Rectal smooth muscle tissue (tissue), 1 donor: ENCODE results near the gene FPR2.
"Not testable (repeated sequence)": the region's sequence is repeated elsewhere in the genome, so short reads cannot be mapped to it uniquely, and the experiment has no call there.

Source experiments
- H3K27ac ChIP-seq: one replicate; pipeline ENCODE4 v1.7.0; 2013; ENCODE audit warnings: low read depth, low read length, inconsistent platforms
- H3K27me3 ChIP-seq: one replicate; pipeline ENCODE4 v1.7.0; 2013; ENCODE audit warnings: low read length; ENCODE audit not compliant: control insufficient read depth, insufficient read depth
- H3K36me3 ChIP-seq: one replicate; pipeline ENCODE4 v1.7.0; 2013; ENCODE audit warnings: low read length; ENCODE audit not compliant: control insufficient read depth, insufficient read depth
- H3K4me1 ChIP-seq: one replicate; pipeline ENCODE4 v1.7.0; 2013; ENCODE audit warnings: low read length; ENCODE audit not compliant: control insufficient read depth, insufficient read depth
- H3K4me3 ChIP-seq: one replicate; pipeline ENCODE4 v1.7.0; 2013; ENCODE audit warnings: low read length
- H3K9ac ChIP-seq: one replicate; pipeline ENCODE4 v1.7.0; 2013; ENCODE audit warnings: low read length

FPR2 gene

GRCh38 chr19:51804789-51805188, 43.8 kb downstream of the FPR2 start:
- not testable (repeated sequence) for H3K27me3 ChIP-seq, H3K4me3 ChIP-seq, H3K27ac ChIP-seq, H3K9ac ChIP-seq, H3K36me3 ChIP-seq, H3K4me1 ChIP-seq

- not testable (repeated sequence) for H3K36me3 ChIP-seq, H3K9ac ChIP-seq, H3K27ac ChIP-seq, H3K27me3 ChIP-seq, H3K4me3 ChIP-seq, H3K4me1 ChIP-seq
These were observed 44.4 kb downstream of the FPR2 start for GRCh38 chr19:51805396-51805795.

- H3K4me1 ChIP-seq, H3K27me3 ChIP-seq, H3K4me3 ChIP-seq, H3K9ac ChIP-seq, H3K27ac ChIP-seq, H3K36me3 ChIP-seq: not testable (repeated sequence)
These were observed 45.6 kb downstream of the FPR2 start for GRCh38 chr19:51806571-51806970.

- H3K4me1 ChIP-seq, result no peaks in the 10 kb centered on the region
These were observed 46.2 kb downstream of the FPR2 start for GRCh38 chr19:51807111-51807701.

GRCh38 chr19:51807925-51808324, 46.9 kb downstream of the FPR2 start:
- H3K27ac ChIP-seq, result no peak overlapping the region
- no peak overlapping the region for H3K9ac ChIP-seq
- H3K4me3 ChIP-seq, result no peak overlapping the region
- no peaks in the 10 kb centered on the region for H3K27me3 ChIP-seq
- H3K36me3 ChIP-seq, result no peaks in the 10 kb centered on the region
- no peaks in the 10 kb centered on the region for H3K4me1 ChIP-seq

More at GRCh38 chr19:51807111-51807701, 46.2 kb downstream of the FPR2 start:
- no peak overlapping the region for H3K27ac ChIP-seq
- no peaks in the 10 kb centered on the region for H3K27me3 ChIP-seq
- H3K9ac ChIP-seq, result no peak overlapping the region
- H3K36me3 ChIP-seq, result no peaks in the 10 kb centered on the region
- no peak overlapping the region for H3K4me3 ChIP-seq

GRCh38 chr19:51808333-51808986, 47.5 kb downstream of the FPR2 start:
- no peak overlapping the region for H3K9ac ChIP-seq
- H3K27me3 ChIP-seq, result no peaks in the 10 kb centered on the region
- H3K36me3 ChIP-seq, result no peaks in the 10 kb centered on the region
- no peak overlapping the region for H3K27ac ChIP-seq
- H3K4me3 ChIP-seq, result no peak overlapping the region
- no peaks in the 10 kb centered on the region for H3K4me1 ChIP-seq

- Histone ChIP-seq H3K4me3 (no peak overlapping the region), H3K27me3 (no peaks in the 10 kb centered on the region), H3K9ac (no peak overlapping the region), H3K27ac (no peak overlapping the region), H3K36me3 (no peaks in the 10 kb centered on the region), H3K4me1 (no peaks in the 10 kb centered on the region)
These were observed 48.8 kb downstream of the FPR2 start for GRCh38 chr19:51809787-51810186.

GRCh38 chr19:51810223-51810622, 49.2 kb downstream of the FPR2 start:
- no peak overlapping the region for H3K27ac ChIP-seq

GRCh38 chr19:51811344-51811743, 50.4 kb downstream of the FPR2 start:
- no peak overlapping the region for H3K27ac ChIP-seq
- H3K9ac ChIP-seq, result no peak overlapping the region
- H3K4me1 ChIP-seq, result no peaks in the 10 kb centered on the region
- H3K4me3 ChIP-seq, result no peak overlapping the region
- H3K36me3 ChIP-seq, result no peaks in the 10 kb centered on the region
- no peaks in the 10 kb centered on the region for H3K27me3 ChIP-seq

More at GRCh38 chr19:51810223-51810622, 49.2 kb downstream of the FPR2 start:
- Histone ChIP-seq H3K36me3 (no peaks in the 10 kb centered on the region), H3K9ac (no peak overlapping the region), H3K4me1 (no peaks in the 10 kb centered on the region), H3K27me3 (no peaks in the 10 kb centered on the region), H3K4me3 (no peak overlapping the region)

- Histone ChIP-seq H3K4me1 (no peaks in the 10 kb centered on the region), H3K27ac (no peak overlapping the region), H3K36me3 (no peaks in the 10 kb centered on the region), H3K9ac (no peak overlapping the region), H3K27me3 (no peaks in the 10 kb centered on the region), H3K4me3 (no peak overlapping the region)
These were observed 54.1 kb downstream of the FPR2 start for GRCh38 chr19:51815043-51815442.

- Histone ChIP-seq H3K9ac (no peak overlapping the region), H3K4me3 (no peak overlapping the region), H3K4me1 (no peaks in the 10 kb centered on the region), H3K27ac (no peak overlapping the region), H3K36me3 (no peaks in the 10 kb centered on the region), H3K27me3 (no peaks in the 10 kb centered on the region)
These were observed 55.7 kb downstream of the FPR2 start for GRCh38 chr19:51816711-51817110.

GRCh38 chr19:51820011-51820410, 59.0 kb downstream of the FPR2 start:
- Histone ChIP-seq H3K4me1 (no peaks in the 10 kb centered on the region), H3K9ac (no peak overlapping the region), H3K36me3 (no peaks in the 10 kb centered on the region), H3K27me3 (no peaks in the 10 kb centered on the region), H3K4me3 (no peak overlapping the region), H3K27ac (no peak overlapping the region)
